ENCODE data around the gene CCDC181. TPM values are rescaled to one million over a fixed set of nuclear protein-coding genes. Genes with fewer than 3 reads are reported as not detected.

CCDC181 gene
- total RNA-seq, 1 experiment from 2014 or later: 2.9 TPM

GRCh38 chr1:169465281-169465680, 38.0 kb upstream of the CCDC181 start:
- peaks cover 8 to 23% (median 19%) of the 10 kb centered on the region in 3 experiments; a peak in 5 of 7 replicates for H3K36me3 Mint-ChIP-seq (ENCODE audit: insufficient read depth in 1 of 3, low read depth in 3 of 3)
- H4K91ac ChIP-seq (ENCODE audit: insufficient read length, low read depth, low read length): no peak overlapping the region
- no peak overlapping the region for H3T11ph ChIP-seq (ENCODE audit: low read length)
- H4K8ac ChIP-seq (replicated peaks; ENCODE audit: insufficient read length, low read depth, low read length): no peak overlapping the region
- H3K56ac ChIP-seq (ENCODE audit: insufficient read length, low read depth, low read length): no peak overlapping the region
- no peak overlapping the region for H2BK15ac ChIP-seq (ENCODE audit: low read depth, low read length)
- H2BK5ac ChIP-seq (ENCODE audit: insufficient read length, low read length): no peak overlapping the region
- H2BK120ac ChIP-seq (ENCODE audit: low read depth, low read length, poor library complexity, severe bottlenecking): no peak overlapping the region
- H3K4me3 Mint-ChIP-seq: no peak overlapping the region
- H3K4ac ChIP-seq (ENCODE audit: low read depth, low read length): no peak overlapping the region
- no peak overlapping the region for H3K27ac ChIP-seq (ENCODE audit: insufficient read length, low read depth, low read length)
- no peak overlapping the region for H3K18ac ChIP-seq (ENCODE audit: insufficient read length, low read depth, low read length)
- no peaks in the 10 kb centered on the region for H3K27me3 ChIP-seq (ENCODE audit: insufficient read depth, low read length)
- no peak overlapping the region for H4K5ac ChIP-seq (ENCODE audit: insufficient read length, low read depth, low read length)
- TF ChIP-seq CTCF (conservative IDR thresholded peaks at IDR 0.05): no peak
- no peak overlapping the region for H3K23ac ChIP-seq (ENCODE audit: insufficient read length, low read depth, low read length)
- H2AK5ac ChIP-seq (ENCODE audit: insufficient read length, low read length): no peak overlapping the region
- no peaks in the 10 kb centered on the region for H3K4me1 ChIP-seq (ENCODE audit: insufficient read depth, low read length)
- no peak overlapping the region for H2BK20ac ChIP-seq (ENCODE audit: low read depth, low read length, poor library complexity, severe bottlenecking)
- H3K14ac ChIP-seq (ENCODE audit: insufficient read depth, low read length): no peak overlapping the region
- H3K9me3 Mint-ChIP-seq: no peaks in the 10 kb centered on the region
- no peak overlapping the region for H3K9ac ChIP-seq (ENCODE audit: extremely low read depth, insufficient read length, low read length)
- H4K20me1 ChIP-seq (ENCODE audit: control insufficient read depth, insufficient read depth, insufficient read length): no peaks in the 10 kb centered on the region
- peaks cover 3% of the 10 kb centered on the region for H3K23me2 ChIP-seq (ENCODE audit: insufficient read length, low read depth, low read length, poor library complexity, severe bottlenecking)
- no peak overlapping the region for H3K4me2 ChIP-seq (ENCODE audit: insufficient read depth, insufficient read length, low read length)
- H3K4me1 Mint-ChIP-seq: peaks cover 0 to 3% of the 10 kb centered on the region in 2 experiments; a peak in 1 of 4 replicates
- DNase-seq: no peak
- no peak overlapping the region for H3K27ac Mint-ChIP-seq
- H3K79me2 ChIP-seq (ENCODE audit: insufficient read depth, low read length): no peaks in the 10 kb centered on the region
- no peaks in the 10 kb centered on the region for H3K9me3 ChIP-seq (ENCODE audit: control insufficient read depth, low read depth, low read length)
- H2AFZ ChIP-seq (ENCODE audit: low read length): no peak overlapping the region
- no peaks in the 10 kb centered on the region for H3K27me3 Mint-ChIP-seq (ENCODE audit: low read depth)
- H3K79me1 ChIP-seq (ENCODE audit: insufficient read depth, low read depth, low read length, poor library complexity, severe bottlenecking): no peaks in the 10 kb centered on the region
- no peak overlapping the region for H2BK12ac ChIP-seq (ENCODE audit: insufficient read length, low read depth, low read length)

All from H9 (cell line).